MM.1S (cell line): ENCODE data around the gene PLCG1.

Source experiments
- DNase-seq: peaks from one replicate; pipeline ENCODE4 v3.0.0-alpha.2; 2015
- H2AFZ ChIP-seq: fragments of 300-600 bp; sonication (generic); 2 replicates; pipeline ENCODE4 v1.6.0; 2016; ENCODE audit warnings: antibody characterized with exemption, low read length
- H3F3A ChIP-seq: fragments of 300-600 bp; sonication (generic); 2 replicates; pipeline ENCODE4 v1.6.1; 2016; ENCODE audit warnings: mild to moderate bottlenecking, antibody characterized with exemption, low read length, moderate library complexity, mixed read lengths; ENCODE audit not compliant: insufficient read depth
- H3K27ac ChIP-seq: fragments of 300-600 bp; sonication (generic); 2 replicates; pipeline ENCODE4 v1.5.1; 2016; ENCODE audit warnings: mild to moderate bottlenecking, low read length
- H3K27me3 ChIP-seq: fragments of 300-600 bp; sonication (generic); replicated peaks from 2 replicates; pipeline ENCODE4 v1.6.0; 2016; ENCODE audit warnings: low read length; ENCODE audit not compliant: insufficient read depth
- H3K36me3 ChIP-seq: fragments of 300-600 bp; sonication (generic); replicated peaks from 2 replicates; pipeline ENCODE4 v1.6.1; 2016; ENCODE audit warnings: mild to moderate bottlenecking, low read length, mixed read lengths; ENCODE audit not compliant: insufficient read depth
- H3K4me1 ChIP-seq: fragments of 300-600 bp; sonication (generic); 2 replicates; pipeline ENCODE4 v1.6.1; 2016; ENCODE audit warnings: low read length, mixed read lengths
- H3K4me2 ChIP-seq: fragments of 300-600 bp; sonication (generic); 2 replicates; pipeline ENCODE4 v1.6.0; 2016; ENCODE audit warnings: low read depth, low read length
- H3K4me3 ChIP-seq: fragments of 300-600 bp; sonication (generic); 2 replicates; pipeline ENCODE4 v1.5.1; 2016; ENCODE audit warnings: low read length, mixed read lengths
- H3K79me2 ChIP-seq: fragments of 300-600 bp; sonication (generic); 2 replicates; pipeline ENCODE4 v1.6.1; 2016; ENCODE audit warnings: mixed run types, low read length, mixed read lengths
- H3K9ac ChIP-seq: fragments of 300-600 bp; sonication (generic); 2 replicates; pipeline ENCODE4 v1.6.1; 2016; ENCODE audit warnings: low read length, mixed read lengths
- H3K9me2 ChIP-seq: fragments of 300-600 bp; sonication (generic); replicated peaks from 2 replicates; pipeline ENCODE4 v1.6.1; 2016; ENCODE audit warnings: mild to moderate bottlenecking, low read length, mixed read lengths; ENCODE audit not compliant: insufficient read depth
- H3K9me3 ChIP-seq: fragments of 300-600 bp; sonication (generic); replicated peaks from 2 replicates; pipeline ENCODE4 v1.6.1; 2016; ENCODE audit warnings: mild to moderate bottlenecking, low read length, mixed read lengths; ENCODE audit not compliant: insufficient read depth
- H4K20me1 ChIP-seq: fragments of 300-600 bp; sonication (generic); 2 replicates; pipeline ENCODE4 v1.6.1; 2016; ENCODE audit warnings: mild to moderate bottlenecking, low read length, moderate library complexity, mixed read lengths; ENCODE audit not compliant: insufficient read depth
- CTCF ChIP-seq: fragments of 300-600 bp; sonication (generic); IDR thresholded peaks from 2 replicates; pipeline ENCODE4 v1.5.1; 2016; ENCODE audit warnings: antibody characterized with exemption, low read length, mixed read lengths
- EZH2 ChIP-seq: fragments of 300-600 bp; sonication (generic); optimal IDR thresholded peaks from 2 replicates; pipeline ENCODE3; 2017; ENCODE audit warnings: low read depth, mild to moderate bottlenecking, antibody characterized with exemption, low read length, mixed read lengths
- EZH2phosphoT487 ChIP-seq: fragments of 300-600 bp; sonication (generic); IDR thresholded peaks from 2 replicates; pipeline ENCODE4 v1.6.1; 2018; ENCODE audit warnings: antibody characterized with exemption, low read length

PLCG1 gene

GRCh38 chr20:41136680-41137613 lies at the start of gene PLCG1:
TSS of gene PLCG1 (plus strand) at chr20:41137543. CDS start at chr20:41137642, 99 bp downstream.
- Histone ChIP-seq H3K9ac (peak within 1 kb of the TSS; percentile 69), H3K4me3 (peak within 1 kb of the TSS; percentile 88), H3K36me3 (no peaks in the 10 kb centered on the region), H3K9me3 (no peaks in the 10 kb centered on the region), H2AFZ (peak within 1 kb of the TSS; percentile 83), H3K27me3 (no peaks in the 10 kb centered on the region), H3K27ac (peak within 1 kb of the TSS; percentile 27; the same call in 1 of the 2 replicates), H3K4me2 (peak within 1 kb of the TSS; percentile 94), H3K79me2 (peaks cover 45% of the 10 kb centered on the region), H4K20me1 (no peaks in the 10 kb centered on the region), H3K9me2 (no peaks in the 10 kb centered on the region), H3K4me1 (peaks cover 14% of the 10 kb centered on the region; the same call in 1 of the 2 replicates), H3F3A (0 out of 2 replicates have a peak, but pooled peaks cover 8% of the 10 kb centered on the region)
- TF ChIP-seq EZH2phosphoT487 = no peak
- TF ChIP-seq CTCF = no peak
- TF ChIP-seq EZH2 = no peak
- peak; percentile 84 for DNase-seq

DNA sequence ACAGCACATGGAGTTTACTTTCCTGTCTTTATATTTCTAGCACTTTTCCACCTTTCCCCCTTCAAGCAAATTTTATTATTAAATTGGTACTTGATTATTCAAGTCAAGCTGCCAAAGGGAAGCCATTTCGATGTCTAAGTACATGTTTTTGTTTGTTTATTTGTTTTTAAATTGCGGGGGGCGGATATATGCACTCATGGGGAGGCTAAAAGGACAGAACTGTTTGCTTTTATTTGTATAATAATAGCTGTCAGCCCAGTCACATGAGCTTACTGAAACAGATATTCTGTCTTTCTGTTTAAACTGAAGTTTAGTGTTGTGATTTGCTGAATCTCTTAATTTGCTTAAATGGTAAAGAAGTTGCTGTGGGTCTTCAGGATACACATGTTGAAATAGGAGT lies 49.6 kb upstream of the PLCG1 start:
- no peak overlapping the region for H3K4me2 ChIP-seq
- no peaks in the 10 kb centered on the region for H3K9me2 ChIP-seq
- no peak for DNase-seq
- 0 out of 2 replicates have a peak, but pooled peaks cover 4% of the 10 kb centered on the region for H3K79me2 ChIP-seq
- H4K20me1 ChIP-seq = peaks cover 3% of the 10 kb centered on the region; the same call in 1 of the 2 replicates
- no peaks in the 10 kb centered on the region for H3K9me3 ChIP-seq
- no peak overlapping the region for H3K9ac ChIP-seq
- H3K36me3 ChIP-seq = peaks cover 10% of the 10 kb centered on the region; the same call in 1 of the 2 replicates
- no peak overlapping the region for H2AFZ ChIP-seq
- H3F3A ChIP-seq = no peaks in the 10 kb centered on the region
- H3K27ac ChIP-seq = no peak overlapping the region
- H3K4me1 ChIP-seq = no peaks in the 10 kb centered on the region
- TF ChIP-seq CTCF (no peak), EZH2 (no peak), EZH2phosphoT487 (no peak)
- H3K4me3 ChIP-seq = no peak overlapping the region
- no peaks in the 10 kb centered on the region for H3K27me3 ChIP-seq

GRCh38 chr20:41089555-41089954 lies 47.8 kb upstream of the PLCG1 start:
- Histone ChIP-seq H3K9ac (no peak overlapping the region), H3K9me3 (no peaks in the 10 kb centered on the region), H3K4me3 (no peak overlapping the region), H3K27me3 (no peaks in the 10 kb centered on the region), H3F3A (peaks cover 10% of the 10 kb centered on the region; the same call in 1 of the 2 replicates), H3K9me2 (no peaks in the 10 kb centered on the region), H3K4me1 (no peaks in the 10 kb centered on the region), H3K27ac (no peak overlapping the region), H4K20me1 (no peaks in the 10 kb centered on the region), H3K79me2 (no peaks in the 10 kb centered on the region), H3K4me2 (no peak overlapping the region), H2AFZ (no peak overlapping the region), H3K36me3 (0 out of 2 replicates have a peak, but pooled peaks cover under 1% of the 10 kb centered on the region)
- DNase-seq = no peak
- TF ChIP-seq EZH2phosphoT487 = no peak
- peak; percentile 12 for TF ChIP-seq CTCF
